ENCODE data around the gene CA7.

- TF ChIP-seq POLR2A (IDR thresholded peaks at IDR 0.05) (no peak), CTCF (IDR thresholded peaks at IDR 0.05) (no peak)
Measured at GRCh38 chr16:66841366-66841765, 2.8 kb upstream of the CA7 start.

Measured in upper lobe of left lung (tissue), 4 donors.